Colonic mucosa (tissue), 4 donors: ENCODE results near the gene SRPK1. TPM values are rescaled to one million over a fixed set of nuclear protein-coding genes. Genes with fewer than 3 reads are reported as not detected.

Source experiments
- DNase-seq: peaks from one replicate; pipeline ENCODE4 v3.0.0-alpha.2; 2020
- H3K27ac ChIP-seq: fragments of 200-600 bp; one replicate; pipeline ENCODE4 v1.8.0; 2021
- H3K27me3 ChIP-seq: fragments of 200-600 bp; one replicate; pipeline ENCODE4 v1.8.0; 2021
- H3K36me3 ChIP-seq: fragments of 200-600 bp; one replicate; pipeline ENCODE4 v1.8.0; 2021
- H3K4me1 ChIP-seq: fragments of 200-600 bp; one replicate; pipeline ENCODE4 v1.8.0; 2021; ENCODE audit warnings: mild to moderate bottlenecking
- H3K4me3 ChIP-seq: fragments of 200-600 bp; one replicate; pipeline ENCODE4 v1.8.0; 2021
- H3K9ac ChIP-seq, 2 donors: one replicate each; pipeline ENCODE4 v1.7.0; 2013; ENCODE audit warnings: control low read depth in 2 of 2, low read depth in 2 of 2, low read length in 2 of 2
- H3K9me3 ChIP-seq: fragments of 200-600 bp; one replicate; pipeline ENCODE4 v1.8.0; 2021
- intact Hi-C: fragments of 100-400 bp; cut with DNase I; formaldehyde crosslinking; loops from one replicate; pipeline ENCODE4 v1.14.1; 2022
- total RNA-seq, 2 donors: library from RNA; stranded (reverse); fragmentation: NEBNext Ultra II Directional in 1 of 2; extraction: Animal tissue kit (Norgen Biotek cat#: 25700) in 1 of 2; gene quantifications; one replicate each; pipeline ENCODE4 v1.2.1, GENCODE V29; 2021
- TF ChIP-seq, protein P1 (sequence below): fragments of 200-600 bp; IDR thresholded peaks from one replicate; pipeline ENCODE4 v1.8.0; 2022; ENCODE audit warnings: antibody characterized with exemption, mild to moderate bottlenecking
- donor health status: healthy.
- donor health status: DM: no; HTN: no; CAD: no.
- donor health status: DM: no; HTN: no; CAD: no.

SRPK1 gene
- total RNA-seq, 2 donors from 2014 or later: 89.4 to 111 TPM

DNA sequence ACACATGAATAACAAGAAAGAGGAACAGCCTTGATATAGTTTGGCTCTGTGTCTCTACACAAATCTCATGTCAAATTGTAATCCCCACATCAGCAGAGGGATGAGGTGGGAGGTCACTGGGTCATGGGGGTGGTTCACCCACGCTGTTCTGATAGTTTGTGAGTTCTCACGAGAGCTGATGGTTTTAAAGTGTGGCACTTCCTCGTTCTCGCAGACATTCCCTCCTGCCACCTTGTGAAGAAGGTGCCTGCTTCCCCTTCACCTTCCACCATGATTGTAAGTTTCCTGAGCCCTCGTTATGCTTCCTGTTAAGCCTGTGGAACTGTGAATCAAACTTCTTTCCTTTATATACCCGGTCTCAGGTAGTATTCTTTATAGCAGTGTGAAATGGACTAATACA, 13.1 kb downstream of the SRPK1 start:
- Histone ChIP-seq H3K27ac (no peak overlapping the region), H3K27me3 (no peaks in the 10 kb centered on the region), H3K4me1 (no peaks in the 10 kb centered on the region), H3K36me3 (peaks cover 12% of the 10 kb centered on the region), H3K9ac (no peak overlapping the region), H3K9me3 (no peaks in the 10 kb centered on the region), H3K4me3 (no peak overlapping the region)
- TF ChIP-seq, protein P1, sequence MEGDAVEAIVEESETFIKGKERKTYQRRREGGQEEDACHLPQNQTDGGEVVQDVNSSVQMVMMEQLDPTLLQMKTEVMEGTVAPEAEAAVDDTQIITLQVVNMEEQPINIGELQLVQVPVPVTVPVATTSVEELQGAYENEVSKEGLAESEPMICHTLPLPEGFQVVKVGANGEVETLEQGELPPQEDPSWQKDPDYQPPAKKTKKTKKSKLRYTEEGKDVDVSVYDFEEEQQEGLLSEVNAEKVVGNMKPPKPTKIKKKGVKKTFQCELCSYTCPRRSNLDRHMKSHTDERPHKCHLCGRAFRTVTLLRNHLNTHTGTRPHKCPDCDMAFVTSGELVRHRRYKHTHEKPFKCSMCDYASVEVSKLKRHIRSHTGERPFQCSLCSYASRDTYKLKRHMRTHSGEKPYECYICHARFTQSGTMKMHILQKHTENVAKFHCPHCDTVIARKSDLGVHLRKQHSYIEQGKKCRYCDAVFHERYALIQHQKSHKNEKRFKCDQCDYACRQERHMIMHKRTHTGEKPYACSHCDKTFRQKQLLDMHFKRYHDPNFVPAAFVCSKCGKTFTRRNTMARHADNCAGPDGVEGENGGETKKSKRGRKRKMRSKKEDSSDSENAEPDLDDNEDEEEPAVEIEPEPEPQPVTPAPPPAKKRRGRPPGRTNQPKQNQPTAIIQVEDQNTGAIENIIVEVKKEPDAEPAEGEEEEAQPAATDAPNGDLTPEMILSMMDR: no peak
- DNase-seq: no peak
- intact Hi-C loops: no loop called here

- no peaks in the 10 kb centered on the region for H3K9me3 ChIP-seq
- no peaks in the 10 kb centered on the region for H3K4me1 ChIP-seq
- intact Hi-C loops: no loop called here
- H3K36me3 ChIP-seq: peaks cover 12% of the 10 kb centered on the region
- H3K9ac ChIP-seq: no peak overlapping the region
- H3K4me3 ChIP-seq: no peak overlapping the region
- no peak for DNase-seq
- TF ChIP-seq, protein P1: no peak
- no peak overlapping the region for H3K27ac ChIP-seq
- H3K27me3 ChIP-seq: no peaks in the 10 kb centered on the region
These were observed 14.4 kb downstream of the SRPK1 start for GRCh38 chr6:35906499-35906846.

GRCh38 chr6:35905841-35906498, 14.9 kb downstream of the SRPK1 start:
- TF ChIP-seq, protein P1: no peak
- Histone ChIP-seq H3K27me3 (no peaks in the 10 kb centered on the region), H3K4me3 (no peak overlapping the region), H3K27ac (no peak overlapping the region), H3K4me1 (no peaks in the 10 kb centered on the region), H3K9ac (no peak overlapping the region), H3K36me3 (peaks cover 12% of the 10 kb centered on the region), H3K9me3 (no peaks in the 10 kb centered on the region)
- intact Hi-C loops: no loop called here
- DNase-seq: no peak

GRCh38 chr6:35905141-35905785, 15.6 kb downstream of the SRPK1 start:
- Histone ChIP-seq H3K9ac (no peak overlapping the region), H3K27ac (no peak overlapping the region), H3K36me3 (peaks cover 12% of the 10 kb centered on the region), H3K4me1 (no peaks in the 10 kb centered on the region), H3K27me3 (no peaks in the 10 kb centered on the region), H3K9me3 (no peaks in the 10 kb centered on the region), H3K4me3 (no peak overlapping the region)
- TF ChIP-seq, protein P1: no peak
- no peak for DNase-seq
- intact Hi-C loops: no loop called here

- no peak for DNase-seq
- Histone ChIP-seq H3K9ac (no peak overlapping the region), H3K4me3 (no peak overlapping the region), H3K36me3 (peaks cover 6% of the 10 kb centered on the region), H3K27me3 (no peaks in the 10 kb centered on the region), H3K27ac (no peak overlapping the region), H3K9me3 (no peaks in the 10 kb centered on the region), H3K4me1 (no peaks in the 10 kb centered on the region)
- intact Hi-C loops: no loop called here
- TF ChIP-seq, protein P1: no peak
These were observed 17.2 kb downstream of the SRPK1 start for GRCh38 chr6:35903679-35904078.
